GM21381 (cell line): Measurements from ENCODE around the gene MYH15.

Experiments used
- ATAC-seq: cut with Tn5 transposase; IDR thresholded peaks from one replicate; pipeline ENCODE4 v1.9.1; 2021; ENCODE audit warnings: mild to moderate bottlenecking, moderate library complexity; ENCODE audit not compliant: unreplicated experiment

Gene MYH15

DNA sequence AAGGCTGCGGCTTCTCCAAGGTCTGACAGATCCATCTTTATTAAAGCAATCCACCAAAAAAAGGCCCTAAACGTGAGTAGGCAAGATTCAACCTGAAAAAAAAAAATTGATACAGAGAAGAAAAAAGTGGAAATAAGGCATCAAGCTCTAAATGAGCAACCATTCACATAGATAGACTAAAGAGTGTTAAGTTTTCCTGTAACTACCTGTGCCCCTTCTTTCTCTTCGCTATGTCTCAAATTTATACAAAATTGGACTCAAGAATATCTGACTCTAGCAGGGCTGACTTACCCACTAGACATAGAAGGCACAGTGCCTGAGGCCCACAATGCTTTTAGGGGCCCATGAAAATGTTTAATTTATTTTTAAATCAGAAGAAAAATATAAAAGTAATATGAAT lies at the start of gene MYH15:
MYH15 (minus strand) TSS at position 101 of the 400 bp plus-strand sequence; CDS start at position 35, 66 bp downstream.
- ATAC-seq: no peak

DNA sequence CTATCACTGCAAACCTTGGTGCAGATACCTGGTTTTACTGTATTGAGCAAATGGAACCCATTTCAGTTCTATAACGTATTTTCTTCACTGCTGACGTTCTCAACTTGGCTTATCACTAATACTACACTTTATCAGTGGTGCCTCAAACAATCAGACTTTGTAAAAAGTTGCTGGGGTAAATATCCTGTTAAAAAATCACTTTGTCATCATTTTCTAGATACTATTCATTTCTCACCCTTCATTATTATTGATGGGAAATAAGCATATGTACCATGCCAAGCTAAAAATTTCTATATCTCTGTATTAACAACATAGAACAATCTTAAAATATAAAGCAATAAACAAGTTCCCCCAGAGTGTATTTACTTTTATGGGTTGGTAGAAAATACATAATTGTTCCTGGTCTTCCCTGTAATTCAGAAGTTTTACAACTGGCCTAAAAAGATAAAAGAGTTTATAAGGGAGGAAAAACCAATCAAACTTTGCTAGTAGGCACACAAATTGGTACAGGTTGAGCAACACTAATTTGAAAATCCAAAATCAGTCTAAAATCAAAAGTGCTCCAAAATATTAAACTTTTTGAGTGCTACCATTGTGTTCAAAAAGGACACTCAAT lies 45.7 kb upstream of the MYH15 start:
- ATAC-seq: no peak

DNA sequence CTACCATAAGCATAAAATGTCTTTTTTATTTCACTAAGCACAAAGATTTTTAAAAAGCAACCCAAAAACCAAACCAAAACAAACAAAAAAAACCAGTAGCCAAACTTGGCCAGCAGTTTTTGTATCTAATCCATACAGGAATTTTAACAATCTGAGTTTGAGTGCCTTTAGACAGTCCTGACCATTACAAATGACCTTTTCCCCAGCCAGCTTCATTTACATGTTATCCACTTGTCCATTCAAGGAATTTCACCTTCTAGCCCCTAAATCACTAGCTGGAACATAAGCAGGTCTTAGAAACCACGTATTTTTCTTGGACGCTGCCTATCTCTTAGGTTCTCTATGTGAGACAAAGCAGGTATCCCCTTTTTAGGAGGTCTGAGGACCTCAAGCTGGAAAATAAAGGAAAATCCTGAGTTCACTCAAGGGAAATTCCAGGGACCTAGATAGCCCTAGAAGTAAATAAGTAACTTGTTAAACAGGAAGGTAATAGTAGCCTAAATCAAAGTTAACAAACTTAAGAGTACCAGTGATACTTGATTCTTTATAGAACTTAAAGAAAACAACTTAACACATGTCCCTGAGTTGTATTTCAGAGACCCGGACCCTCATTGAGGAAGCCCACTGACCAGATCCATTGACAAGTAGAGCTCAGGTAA lies 44.6 kb upstream of the MYH15 start:
- no peak for ATAC-seq

DNA sequence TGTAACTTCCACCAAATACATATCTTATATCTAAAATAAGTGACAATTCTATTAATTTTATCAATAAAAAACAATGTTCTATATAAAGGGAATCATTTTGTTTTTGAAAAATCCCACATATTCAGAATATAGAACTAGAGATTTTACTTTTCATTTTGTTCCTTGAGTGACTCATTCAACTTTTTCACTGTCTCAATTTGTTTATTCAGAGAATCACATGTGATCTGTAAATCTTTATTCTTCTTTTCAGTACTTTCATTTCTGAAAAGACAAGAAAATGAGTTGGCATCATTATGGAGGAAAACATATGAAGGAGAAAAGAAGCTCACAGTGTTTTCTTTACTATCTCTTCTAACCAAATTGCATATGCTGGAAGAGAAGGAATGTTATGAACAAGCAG lies 43.8 kb upstream of the MYH15 start:
- no peak for ATAC-seq

DNA sequence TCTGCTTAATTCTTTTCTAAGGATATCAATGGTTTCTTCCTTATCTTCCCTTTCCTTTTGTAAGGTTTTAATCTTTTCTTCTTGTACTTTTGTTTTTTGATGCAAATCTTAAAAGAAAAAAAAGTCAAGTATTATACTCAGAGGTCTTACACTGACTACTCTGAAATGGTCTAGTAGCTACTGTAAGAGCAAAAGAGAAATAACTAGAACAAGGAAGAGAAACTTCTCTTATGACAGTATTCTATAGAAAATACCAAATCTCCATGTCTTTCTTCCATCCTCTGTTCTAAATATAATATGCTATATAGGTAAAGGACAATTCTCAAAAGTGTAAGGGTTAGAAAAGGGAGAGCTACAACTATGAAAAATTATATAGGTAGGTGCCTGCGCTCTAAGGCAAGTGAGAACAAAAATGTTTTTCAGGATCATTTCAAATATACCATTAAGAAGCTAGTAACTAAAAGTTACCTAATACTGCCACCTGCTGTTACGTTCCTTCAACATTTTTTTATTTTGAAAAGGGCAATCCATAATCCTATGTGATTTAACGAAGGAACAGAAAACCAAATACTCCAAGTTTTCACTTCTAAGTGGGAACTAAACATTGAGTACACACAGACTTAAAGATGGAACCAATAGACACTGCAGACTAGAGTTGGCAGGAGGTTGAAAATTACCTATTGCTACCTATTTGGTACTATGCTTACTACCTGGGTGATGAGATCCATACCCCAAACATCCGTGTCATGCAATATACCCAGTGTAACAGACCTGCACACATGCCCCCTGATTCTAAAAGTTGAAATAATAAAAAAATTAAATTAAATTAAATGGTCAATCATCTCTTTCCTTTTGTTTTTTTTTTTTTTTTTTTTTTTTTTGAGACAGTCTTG lies 42.1 kb upstream of the MYH15 start:
- no peak for ATAC-seq

DNA sequence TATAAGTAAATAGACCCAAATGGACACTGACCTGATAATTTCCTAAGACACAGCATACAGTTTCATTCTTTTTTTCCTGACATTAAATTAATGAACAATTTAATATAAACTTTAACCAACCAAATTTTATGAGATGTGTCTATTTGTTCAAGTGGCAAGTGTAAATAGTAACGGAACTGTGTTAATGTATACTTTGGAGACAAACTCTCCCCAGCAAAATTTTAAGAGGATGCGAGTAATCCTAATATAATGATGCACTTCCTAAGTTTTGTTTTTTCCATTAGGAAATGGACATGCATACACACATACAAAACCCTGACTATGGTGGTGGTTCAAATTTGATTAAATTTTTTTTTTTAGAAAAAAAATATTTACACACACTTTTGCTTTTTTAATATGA lies 38.5 kb upstream of the MYH15 start:
- no peak for ATAC-seq

DNA sequence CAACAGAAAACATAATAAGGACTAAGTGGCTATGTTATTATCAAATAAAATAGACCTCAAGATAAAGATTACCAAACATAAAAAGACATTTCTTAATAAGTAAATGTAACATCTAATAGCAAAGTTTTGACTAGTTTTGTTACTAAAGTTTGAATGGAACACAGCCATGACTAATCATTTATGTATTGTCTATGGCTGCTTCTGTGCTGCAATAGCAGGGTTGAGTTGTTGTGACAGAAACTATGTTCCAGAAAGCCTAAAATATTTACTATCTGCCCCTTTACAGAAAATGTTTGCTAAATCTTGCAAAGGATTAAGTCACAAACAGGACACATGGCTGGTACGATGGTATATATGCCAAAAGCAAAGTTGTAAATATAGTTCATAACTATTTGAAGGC lies 37.9 kb upstream of the MYH15 start:
- ATAC-seq: no peak

DNA sequence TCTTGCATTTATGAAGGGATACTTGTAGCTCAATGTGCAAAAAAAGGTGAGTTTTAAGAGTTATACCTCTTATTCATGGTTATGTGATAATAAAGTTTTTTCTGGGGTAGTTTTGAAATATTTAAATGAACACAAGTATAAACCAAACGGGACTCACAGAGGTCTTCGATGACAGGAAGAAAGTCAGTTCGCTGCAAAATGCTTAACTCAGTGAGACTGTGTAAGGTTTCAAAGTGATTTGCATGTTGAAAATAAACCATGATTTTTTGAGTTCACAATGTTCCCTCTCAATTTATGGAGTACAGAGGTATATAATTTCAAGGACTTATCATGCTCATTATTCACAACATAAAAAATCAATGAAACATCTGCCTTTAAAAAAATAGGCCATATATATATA lies 36.3 kb upstream of the MYH15 start:
- ATAC-seq: peak; percentile 55

DNA sequence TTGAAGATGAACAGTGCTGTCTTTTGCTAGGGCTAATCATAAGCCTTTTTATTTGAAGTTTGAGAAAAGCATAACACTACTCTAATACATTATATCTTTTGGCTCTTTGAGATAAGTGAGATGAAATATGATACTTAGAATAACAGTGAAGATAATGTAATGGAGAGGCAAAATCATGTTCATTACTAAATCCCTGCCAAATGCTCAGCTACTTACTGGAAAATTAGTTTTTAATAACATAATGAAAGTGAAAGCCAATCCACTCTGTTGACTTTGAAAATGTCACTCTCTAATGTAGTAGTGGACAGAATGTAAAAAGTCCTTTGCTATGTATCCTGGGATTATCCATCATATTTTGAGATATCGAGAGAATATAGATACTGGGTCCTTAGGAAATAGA lies 35.9 kb upstream of the MYH15 start:
- ATAC-seq: no peak

DNA sequence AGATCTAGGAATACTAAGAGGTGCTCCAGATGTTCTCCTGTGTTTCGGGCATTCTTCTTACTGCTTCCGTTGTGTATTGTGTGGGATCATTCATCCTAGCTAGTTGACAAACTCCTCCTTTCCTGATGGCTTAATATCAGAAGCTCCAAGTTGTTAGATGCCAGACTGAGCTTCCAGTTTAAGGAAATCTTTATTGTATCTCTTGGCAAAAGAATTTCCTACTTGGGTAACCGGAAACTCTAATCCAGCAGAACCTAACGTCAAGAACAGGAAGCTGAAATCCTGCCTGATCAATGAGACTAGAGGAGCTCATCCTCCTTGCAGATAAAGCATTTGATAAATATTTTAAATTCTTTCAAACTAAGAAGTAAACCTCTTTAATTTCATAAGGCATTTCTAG lies 27.7 kb upstream of the MYH15 start:
- ATAC-seq: no peak

DNA sequence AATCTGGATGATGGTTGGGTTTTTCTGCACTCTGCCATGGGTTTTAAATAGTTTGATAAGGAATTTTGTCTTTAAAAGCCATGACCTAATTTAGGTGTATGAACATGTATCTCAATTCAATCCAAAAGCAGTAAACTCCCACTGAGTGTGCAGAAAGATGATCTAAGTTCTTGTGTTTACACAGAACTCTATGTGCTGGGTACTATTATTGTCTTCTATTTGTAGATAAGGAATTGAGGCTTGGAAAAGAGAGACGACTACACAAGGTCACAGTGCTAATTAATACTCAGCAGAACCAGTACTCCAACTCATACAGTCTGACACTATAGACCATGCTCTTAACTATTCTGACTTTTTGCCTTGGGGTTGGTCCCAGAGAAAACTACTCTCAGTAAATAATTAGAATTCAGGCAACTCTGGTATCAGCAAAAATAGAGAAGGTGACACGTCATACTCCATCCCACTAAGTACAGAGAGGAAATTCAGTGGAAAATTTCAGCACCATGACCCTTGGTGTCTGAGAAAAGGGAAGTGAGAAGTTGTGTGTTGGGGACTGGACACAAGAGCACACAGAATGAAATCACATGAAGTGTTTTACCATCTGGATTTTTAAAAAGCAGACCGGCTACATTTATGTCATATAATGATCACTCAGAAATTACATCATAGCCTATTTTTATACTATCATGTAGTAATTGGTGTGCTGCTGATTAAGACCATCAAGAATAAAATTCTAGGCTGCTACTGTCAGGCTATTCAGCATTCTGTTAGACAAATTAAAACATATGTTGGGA lies 18.3 kb upstream of the MYH15 start:
- peak; percentile 94 for ATAC-seq

DNA sequence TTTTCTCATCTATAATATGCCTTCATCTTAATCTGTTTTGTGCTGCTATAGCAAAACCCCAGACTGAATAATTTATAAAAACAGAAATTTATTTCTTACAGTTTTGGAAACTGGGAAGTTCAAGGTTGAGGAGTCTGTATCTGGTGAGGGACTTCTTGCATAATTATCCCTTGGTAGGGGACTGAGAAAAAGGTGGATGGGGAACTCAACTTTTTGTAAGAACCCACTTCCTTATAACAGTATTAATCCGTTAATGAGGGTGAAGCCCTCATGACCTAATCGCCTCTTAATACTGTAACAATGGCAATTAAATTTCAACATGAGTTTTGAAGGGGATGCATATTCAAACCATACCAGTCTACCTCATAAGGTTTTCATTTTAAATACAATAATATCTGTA lies 17.4 kb upstream of the MYH15 start:
- no peak for ATAC-seq

DNA sequence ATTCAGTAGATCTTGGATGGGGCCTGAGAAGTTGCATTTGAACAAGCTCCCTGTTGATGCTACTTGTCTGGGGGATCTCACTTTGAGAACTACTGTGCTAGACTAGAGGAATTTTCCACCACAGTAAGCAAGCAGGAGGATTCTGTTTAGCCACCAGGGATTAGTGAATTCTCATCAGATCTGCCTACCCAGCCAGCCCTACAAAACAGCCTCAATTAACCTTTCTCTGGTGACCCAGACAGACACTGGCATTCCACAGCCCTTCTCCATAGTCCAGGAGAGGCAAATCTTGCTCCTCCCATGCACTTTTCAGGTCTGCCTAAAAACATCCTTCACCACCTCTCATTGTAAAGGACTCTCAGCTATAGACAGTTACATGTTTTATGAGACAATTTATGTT lies 16.7 kb upstream of the MYH15 start:
- no peak for ATAC-seq

DNA sequence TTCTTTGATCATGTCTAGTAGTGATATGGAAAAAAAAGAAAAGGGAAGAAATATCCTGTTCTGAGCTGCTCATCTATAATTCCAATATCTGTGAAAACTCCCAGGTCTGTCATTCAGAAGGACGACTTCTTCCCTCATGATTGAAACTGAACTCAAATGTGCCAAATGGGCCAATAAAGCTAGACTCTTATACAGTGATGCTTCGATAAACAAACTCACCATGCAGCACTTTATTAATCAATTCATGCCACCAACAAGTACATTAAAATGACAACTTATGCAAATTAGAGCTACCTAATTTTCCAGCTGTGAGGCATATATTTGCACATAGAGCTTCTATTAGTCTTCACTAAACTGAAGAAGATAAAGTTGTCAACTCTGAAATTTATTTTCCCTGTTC lies 15.6 kb upstream of the MYH15 start:
- ATAC-seq: no peak

DNA sequence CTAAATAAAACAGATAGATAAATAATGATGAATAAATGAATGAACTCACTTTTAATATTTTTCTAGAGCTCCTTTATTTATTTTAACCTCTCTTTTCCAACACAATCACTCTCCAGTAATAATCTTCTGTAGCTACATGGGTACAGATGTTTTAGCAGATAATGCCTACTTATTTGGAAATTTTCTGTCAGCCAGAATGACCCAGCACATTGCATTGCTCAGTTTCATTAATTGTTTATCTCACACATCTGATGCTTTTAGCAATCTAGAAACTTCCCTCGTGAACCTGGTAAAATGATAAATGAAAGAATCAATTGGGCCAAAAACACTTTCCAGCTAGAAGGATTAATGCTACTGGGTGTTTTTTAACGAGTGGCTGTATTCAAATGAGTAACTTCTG lies 14.9 kb upstream of the MYH15 start:
- ATAC-seq: no peak

DNA sequence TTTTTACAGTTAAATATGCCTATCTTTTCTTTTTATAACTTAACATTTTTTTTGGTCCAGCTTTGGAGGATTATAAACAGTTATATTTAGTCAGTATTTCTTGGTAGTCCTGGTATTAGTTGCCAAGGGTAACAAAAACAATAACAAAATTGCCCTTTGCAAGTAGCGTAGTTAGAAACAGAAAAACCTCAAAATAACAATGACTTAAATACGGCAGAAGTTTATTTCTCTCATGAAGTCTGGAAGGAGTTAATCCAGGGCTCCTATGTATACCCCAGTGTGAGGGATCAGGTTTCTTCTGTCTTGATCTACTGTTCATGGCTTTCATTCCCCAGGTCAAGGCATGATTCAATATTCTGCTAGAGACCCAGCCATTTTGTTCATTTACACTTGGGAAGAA lies 14.1 kb upstream of the MYH15 start:
- no peak for ATAC-seq

DNA sequence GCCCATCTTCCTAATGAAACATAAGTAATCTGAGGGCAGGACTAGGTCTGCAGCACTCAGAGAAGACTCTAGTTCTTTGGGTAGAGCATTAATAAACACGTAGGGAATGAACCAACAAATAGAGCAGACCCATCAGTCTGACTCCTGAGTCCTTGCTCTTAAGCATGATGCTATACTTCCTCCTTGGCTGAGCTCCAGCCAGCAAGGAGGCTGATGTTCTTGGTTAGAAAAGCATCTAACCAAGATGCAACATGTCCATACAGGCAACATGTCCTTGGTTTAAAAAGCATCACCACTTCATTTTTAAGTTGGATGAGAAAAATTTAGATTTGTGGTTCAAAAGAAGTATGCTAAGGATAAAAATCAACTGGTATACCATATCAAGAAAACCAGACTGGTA lies 8.5 kb upstream of the MYH15 start:
- ATAC-seq: no peak

DNA sequence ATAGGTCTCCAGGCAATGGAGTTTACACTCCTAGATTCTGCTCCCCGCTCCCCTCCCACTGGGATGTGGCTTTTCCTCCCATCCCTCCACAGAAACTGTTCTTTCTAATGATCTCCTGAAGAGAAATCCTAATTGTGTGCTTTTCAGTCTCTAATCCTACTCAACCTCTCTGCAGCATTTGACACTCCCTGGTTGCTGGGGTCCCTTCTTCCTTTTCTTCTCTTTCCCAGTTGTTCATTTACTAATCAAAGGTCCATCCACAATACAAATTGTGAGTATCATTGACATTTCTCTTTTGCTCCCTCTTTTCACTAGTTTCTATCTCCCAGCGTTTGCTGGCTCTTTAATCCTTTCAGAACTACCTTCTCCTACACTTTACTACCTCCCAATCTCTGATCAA lies 6.5 kb upstream of the MYH15 start:
- ATAC-seq: no peak

DNA sequence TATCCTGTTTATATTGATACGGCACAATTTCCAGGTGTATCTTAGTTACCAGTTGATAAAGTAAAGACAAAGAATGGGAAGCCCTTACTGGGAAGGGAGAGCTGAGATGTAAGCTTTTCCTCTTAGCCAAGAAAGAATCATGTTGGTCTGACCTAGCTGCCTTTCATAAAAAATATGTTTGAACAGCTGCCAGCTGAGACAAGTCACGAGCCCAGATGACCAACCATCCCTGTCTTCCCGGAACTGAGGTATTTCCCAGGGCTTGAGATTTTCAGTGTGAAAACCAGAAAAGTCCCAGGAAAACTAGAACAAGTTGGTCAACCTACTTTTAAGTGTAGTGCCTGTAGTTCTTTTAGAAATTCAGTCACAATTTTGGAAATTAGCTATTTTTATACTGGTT lies 3.6 kb upstream of the MYH15 start:
- ATAC-seq: no peak

DNA sequence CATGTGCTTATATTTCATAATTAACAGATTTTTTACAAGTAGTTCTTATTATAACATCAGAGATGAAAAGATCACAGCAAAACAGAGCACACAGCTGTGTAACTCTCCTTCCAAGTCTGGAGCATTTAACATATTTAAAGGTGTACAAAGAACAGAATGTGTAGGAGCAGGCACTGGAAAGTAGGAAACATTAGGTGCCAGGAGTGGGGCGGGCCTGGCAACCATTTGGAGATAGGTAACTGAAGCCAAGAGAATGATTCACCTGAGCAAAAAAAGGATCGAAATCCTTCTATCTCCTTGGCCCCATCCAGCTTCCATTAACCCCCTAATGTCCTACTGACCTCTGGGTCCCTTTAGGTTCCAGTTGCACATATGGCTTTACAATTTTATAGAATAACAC lies 2.3 kb upstream of the MYH15 start:
- no peak for ATAC-seq

DNA sequence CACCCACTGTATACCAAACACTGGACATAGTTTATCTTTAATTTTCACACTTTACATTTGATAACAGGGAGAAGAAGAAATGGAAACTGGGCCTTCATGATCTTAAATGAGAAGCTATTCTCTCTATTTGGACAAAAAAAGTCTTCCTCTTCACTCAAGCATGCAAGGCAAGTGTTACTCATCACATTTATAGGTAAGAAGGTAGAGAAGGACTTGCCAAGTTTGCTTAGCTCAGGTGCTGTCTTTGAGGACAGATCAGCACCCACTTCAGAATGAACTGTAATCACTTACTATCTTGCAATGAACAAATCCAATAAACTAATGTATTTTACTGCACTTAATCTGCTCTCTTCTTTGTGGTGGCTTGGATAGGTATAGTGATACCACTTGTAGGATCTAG lies 1.1 kb upstream of the MYH15 start:
- no peak for ATAC-seq
